Osteocyte (in vitro differentiated cells): ENCODE measurements around the gene TAX1BP3. TPM values are rescaled to one million over a fixed set of nuclear protein-coding genes. Genes with fewer than 3 reads are reported as not detected.
A peak's percentile ranks its signal among the peaks of the same experiment; 100 is the strongest.

Experiments used
- DNase-seq: peaks from one replicate; pipeline ENCODE4 v3.0.0; 2021; ENCODE audit warnings: mixed read lengths; ENCODE audit not compliant: unreplicated experiment; ENCODE audit errors: extremely low spot score
- H3K27ac Mint-ChIP-seq: one replicate; pipeline ENCODE4 v1.8.0; 2021; ENCODE audit warnings: mild to moderate bottlenecking, mixed read lengths; ENCODE audit not compliant: unreplicated experiment
- H3K27me3 Mint-ChIP-seq: one replicate; pipeline ENCODE4 v1.8.0; 2021; ENCODE audit warnings: mixed read lengths; ENCODE audit not compliant: unreplicated experiment
- H3K36me3 Mint-ChIP-seq: one replicate; pipeline ENCODE4 v1.8.0; 2021; ENCODE audit warnings: mixed read lengths; ENCODE audit not compliant: unreplicated experiment
- H3K4me1 Mint-ChIP-seq: one replicate; pipeline ENCODE4 v1.8.0; 2021; ENCODE audit warnings: mixed read lengths; ENCODE audit not compliant: unreplicated experiment
- H3K4me3 Mint-ChIP-seq: one replicate; pipeline ENCODE4 v1.8.0; 2021; ENCODE audit warnings: mild to moderate bottlenecking, moderate library complexity, mixed read lengths; ENCODE audit not compliant: unreplicated experiment
- H3K9me3 Mint-ChIP-seq: one replicate; pipeline ENCODE4 v1.8.0; 2021; ENCODE audit warnings: mixed read lengths; ENCODE audit not compliant: unreplicated experiment
- CTCF ChIP-seq: fragments of 200-600 bp; sonication (generic); IDR thresholded peaks from 2 replicates; pipeline ENCODE4 v1.5.0; 2021; ENCODE audit warnings: antibody characterized with exemption, mild to moderate bottlenecking, moderate library complexity
- total RNA-seq: library from RNA; stranded (reverse); gene quantifications from 2 replicates; pipeline ENCODE4 v1.2.1, GENCODE V29; 2021

TAX1BP3 gene
- total RNA-seq, 1 donor from 2014 or later, result 149 TPM

- Mint-ChIP-seq H3K27me3 (peaks cover 29% of the 10 kb centered on the region), H3K36me3 (no peaks in the 10 kb centered on the region), H3K27ac (no peak overlapping the region), H3K9me3 (peaks cover 5% of the 10 kb centered on the region), H3K4me1 (peaks cover 8% of the 10 kb centered on the region), H3K4me3 (no peak overlapping the region)
- TF ChIP-seq CTCF, result no peak
- DNase-seq, result no peak
Measured at GRCh38 chr17:3697103-3697476, 28.7 kb upstream of the TAX1BP3 start.

GRCh38 chr17:3695723-3696411 is 27.5 kb upstream of the TAX1BP3 start, which contains the start of gene P2RX5:
Gene P2RX5, minus strand, starts transcription at chr17:3696155. Its CDS starts 150 bp downstream, at chr17:3696005.
- H3K27me3 Mint-ChIP-seq, result peaks cover 29% of the 10 kb centered on the region
- no peak for TF ChIP-seq CTCF
- H3K4me3 Mint-ChIP-seq, result peak within 1 kb of the TSS; percentile 77
- no peaks in the 10 kb centered on the region for H3K36me3 Mint-ChIP-seq
- H3K9me3 Mint-ChIP-seq, result peaks cover 5% of the 10 kb centered on the region
- H3K4me1 Mint-ChIP-seq, result peaks cover 8% of the 10 kb centered on the region
- no peak within 1 kb of the TSS for H3K27ac Mint-ChIP-seq
- DNase-seq, result no peak

GRCh38 chr17:3695129-3695722 is 26.8 kb upstream of the TAX1BP3 start:
- Mint-ChIP-seq H3K27me3 (peaks cover 29% of the 10 kb centered on the region), H3K4me3 (peak overlapping the region; percentile 60), H3K36me3 (no peaks in the 10 kb centered on the region)

GRCh38 chr17:3693829-3694231 is 25.5 kb upstream of the TAX1BP3 start:
- no peak overlapping the region for H3K4me3 Mint-ChIP-seq
- peaks cover 5% of the 10 kb centered on the region for H3K9me3 Mint-ChIP-seq
- DNase-seq, result no peak
- no peak overlapping the region for H3K27ac Mint-ChIP-seq
- peaks cover 8% of the 10 kb centered on the region for H3K4me1 Mint-ChIP-seq
- TF ChIP-seq CTCF, result no peak
- peaks cover 29% of the 10 kb centered on the region for H3K27me3 Mint-ChIP-seq
- H3K36me3 Mint-ChIP-seq, result no peaks in the 10 kb centered on the region

More at GRCh38 chr17:3695129-3695722, 26.8 kb upstream of the TAX1BP3 start:
- Mint-ChIP-seq H3K4me1 (peaks cover 8% of the 10 kb centered on the region), H3K27ac (no peak overlapping the region), H3K9me3 (peaks cover 5% of the 10 kb centered on the region)
- DNase-seq, result no peak
- no peak for TF ChIP-seq CTCF

- Mint-ChIP-seq H3K36me3 (no peaks in the 10 kb centered on the region), H3K27ac (no peak overlapping the region), H3K9me3 (peaks cover 5% of the 10 kb centered on the region), H3K4me3 (no peak overlapping the region), H3K4me1 (peaks cover 8% of the 10 kb centered on the region), H3K27me3 (peaks cover 29% of the 10 kb centered on the region)
- DNase-seq, result no peak
- TF ChIP-seq CTCF, result no peak
Measured at GRCh38 chr17:3693141-3693540, 24.8 kb upstream of the TAX1BP3 start.
